Loucy (cell line): ENCODE measurements around the gene PLXNB2.

Experiments used
- H2AFZ ChIP-seq: fragments of 200-600 bp; sonication (generic); 2 replicates; pipeline ENCODE4 v1.6.0; 2016; ENCODE audit warnings: antibody characterized with exemption, mild to moderate bottlenecking, low read length, moderate library complexity
- H3F3A ChIP-seq: fragments of 200-600 bp; 2 replicates; pipeline ENCODE4 v1.6.0; 2016; ENCODE audit warnings: antibody characterized with exemption, low read depth, mild to moderate bottlenecking
- H3K27me3 ChIP-seq: fragments of 200-600 bp; sonication (generic); 2 replicates; pipeline ENCODE4 v1.6.1; 2014; ENCODE audit warnings: low read length, mild to moderate bottlenecking; ENCODE audit not compliant: insufficient read depth, poor library complexity, severe bottlenecking
- H3K36me3 ChIP-seq: fragments of 200-600 bp; sonication (generic); 2 replicates; pipeline ENCODE4 v1.6.1; 2016; ENCODE audit warnings: low read length; ENCODE audit not compliant: insufficient read depth
- H3K4me1 ChIP-seq: fragments of 200-600 bp; sonication (generic); 2 replicates; pipeline ENCODE4 v1.5.1; 2014; ENCODE audit warnings: low read length, mild to moderate bottlenecking; ENCODE audit not compliant: insufficient read depth, poor library complexity, severe bottlenecking
- H3K4me2 ChIP-seq: fragments of 200-600 bp; sonication (generic); 2 replicates; pipeline ENCODE4 v1.6.0; 2014; ENCODE audit warnings: antibody characterized with exemption, low read length, low read depth, mild to moderate bottlenecking; ENCODE audit not compliant: poor library complexity, severe bottlenecking
- H3K4me3 ChIP-seq: fragments of 200-600 bp; sonication (generic); 2 replicates; pipeline ENCODE4 v1.5.1; 2014; ENCODE audit warnings: low read length, mild to moderate bottlenecking, mixed read lengths; ENCODE audit not compliant: poor library complexity, severe bottlenecking
- H3K79me2 ChIP-seq: fragments of 200-600 bp; sonication (generic); 2 replicates; pipeline ENCODE4 v1.6.1; 2014; ENCODE audit warnings: low read length; ENCODE audit not compliant: insufficient read depth
- H3K9ac ChIP-seq: fragments of 200-600 bp; sonication (generic); 2 replicates; pipeline ENCODE4 v1.6.0; 2014; ENCODE audit warnings: mild to moderate bottlenecking, low read depth, low read length, moderate library complexity; ENCODE audit not compliant: poor library complexity, severe bottlenecking
- H3K9me2 ChIP-seq: fragments of 200-600 bp; sonication (generic); replicated peaks from 2 replicates; pipeline ENCODE4 v1.6.1; 2016; ENCODE audit warnings: low read depth, low read length, mixed read lengths
- H3K9me3 ChIP-seq: fragments of 200-600 bp; sonication (generic); 2 replicates; pipeline ENCODE4 v1.6.1; 2014; ENCODE audit warnings: mild to moderate bottlenecking, antibody characterized with exemption, low read length, low read depth; ENCODE audit not compliant: insufficient read depth
- H4K20me1 ChIP-seq: fragments of 200-600 bp; sonication (generic); 2 replicates; pipeline ENCODE4 v1.6.0; 2014; ENCODE audit warnings: antibody characterized with exemption, low read length, mild to moderate bottlenecking; ENCODE audit not compliant: insufficient read depth, poor library complexity, severe bottlenecking
- EZH2phosphoT487 ChIP-seq: fragments of 200-600 bp; IDR thresholded peaks from 2 replicates; pipeline ENCODE4 v1.6.1; 2018; ENCODE audit warnings: antibody characterized with exemption, mild to moderate bottlenecking, moderate library complexity, borderline replicate concordance
- TF ChIP-seq, protein P1 (sequence below): fragments of 200-600 bp; sonication (generic); conservative IDR thresholded peaks from 2 replicates; pipeline ENCODE4 v1.5.1; 2014; ENCODE audit warnings: mild to moderate bottlenecking, antibody characterized with exemption, low read length

PLXNB2 gene

DNA sequence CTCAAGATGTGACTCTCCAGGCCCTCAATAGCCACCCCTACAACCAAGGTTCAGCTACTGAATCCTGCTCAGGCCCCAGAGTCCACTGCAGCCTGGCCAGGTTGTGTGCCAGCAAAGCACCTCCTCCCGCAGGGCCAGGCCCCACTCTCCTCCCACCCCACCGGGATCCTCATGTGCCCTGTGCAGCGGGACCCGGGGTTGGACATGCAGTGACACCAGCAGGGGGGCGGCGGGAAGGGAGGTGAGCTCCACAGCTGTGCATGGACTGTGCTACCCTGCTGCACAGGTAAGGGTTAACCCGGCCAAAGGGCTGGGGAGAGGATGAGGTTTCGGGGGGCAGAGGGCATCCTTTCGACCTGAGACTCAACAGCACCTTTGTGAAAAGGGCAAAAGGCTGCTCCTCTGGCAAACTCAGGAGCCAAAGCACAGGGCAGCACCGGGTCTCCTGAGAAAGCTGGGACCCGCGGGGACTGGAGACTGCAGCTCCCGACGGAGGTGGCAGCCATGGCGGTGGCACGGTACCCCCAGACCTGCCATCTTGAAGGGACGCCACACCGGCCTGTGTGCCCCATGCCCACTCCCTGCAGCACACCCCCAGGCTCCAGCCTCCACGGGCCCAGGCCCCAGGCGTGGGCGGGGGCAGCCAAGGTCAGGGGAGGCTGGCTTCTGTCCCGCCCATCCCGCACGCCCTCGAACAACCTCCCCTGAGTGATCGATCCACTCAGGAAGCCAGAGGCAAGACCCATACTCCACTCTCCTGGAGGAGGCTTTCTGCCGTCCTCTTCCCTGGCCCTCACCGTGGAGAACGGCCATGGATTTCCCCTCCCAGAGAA, 10.6 kb downstream of the PLXNB2 start:
- H3K9me3 ChIP-seq, result no peaks in the 10 kb centered on the region
- H3K4me3 ChIP-seq, result no peak overlapping the region
- H3K79me2 ChIP-seq, result peaks cover 14% of the 10 kb centered on the region; the same call in 1 of the 2 replicates
- no peaks in the 10 kb centered on the region for H3K9me2 ChIP-seq
- no peaks in the 10 kb centered on the region for H3K27me3 ChIP-seq
- H3K4me1 ChIP-seq, result peaks cover 10% of the 10 kb centered on the region
- no peak for TF ChIP-seq EZH2phosphoT487
- TF ChIP-seq, protein P1, sequence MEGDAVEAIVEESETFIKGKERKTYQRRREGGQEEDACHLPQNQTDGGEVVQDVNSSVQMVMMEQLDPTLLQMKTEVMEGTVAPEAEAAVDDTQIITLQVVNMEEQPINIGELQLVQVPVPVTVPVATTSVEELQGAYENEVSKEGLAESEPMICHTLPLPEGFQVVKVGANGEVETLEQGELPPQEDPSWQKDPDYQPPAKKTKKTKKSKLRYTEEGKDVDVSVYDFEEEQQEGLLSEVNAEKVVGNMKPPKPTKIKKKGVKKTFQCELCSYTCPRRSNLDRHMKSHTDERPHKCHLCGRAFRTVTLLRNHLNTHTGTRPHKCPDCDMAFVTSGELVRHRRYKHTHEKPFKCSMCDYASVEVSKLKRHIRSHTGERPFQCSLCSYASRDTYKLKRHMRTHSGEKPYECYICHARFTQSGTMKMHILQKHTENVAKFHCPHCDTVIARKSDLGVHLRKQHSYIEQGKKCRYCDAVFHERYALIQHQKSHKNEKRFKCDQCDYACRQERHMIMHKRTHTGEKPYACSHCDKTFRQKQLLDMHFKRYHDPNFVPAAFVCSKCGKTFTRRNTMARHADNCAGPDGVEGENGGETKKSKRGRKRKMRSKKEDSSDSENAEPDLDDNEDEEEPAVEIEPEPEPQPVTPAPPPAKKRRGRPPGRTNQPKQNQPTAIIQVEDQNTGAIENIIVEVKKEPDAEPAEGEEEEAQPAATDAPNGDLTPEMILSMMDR, result no peak
- H3K36me3 ChIP-seq, result no peaks in the 10 kb centered on the region
- no peak overlapping the region for H2AFZ ChIP-seq
- H3K9ac ChIP-seq, result no peak overlapping the region
- H3F3A ChIP-seq, result no peaks in the 10 kb centered on the region
- no peaks in the 10 kb centered on the region for H4K20me1 ChIP-seq
- no peak overlapping the region for H3K4me2 ChIP-seq

DNA sequence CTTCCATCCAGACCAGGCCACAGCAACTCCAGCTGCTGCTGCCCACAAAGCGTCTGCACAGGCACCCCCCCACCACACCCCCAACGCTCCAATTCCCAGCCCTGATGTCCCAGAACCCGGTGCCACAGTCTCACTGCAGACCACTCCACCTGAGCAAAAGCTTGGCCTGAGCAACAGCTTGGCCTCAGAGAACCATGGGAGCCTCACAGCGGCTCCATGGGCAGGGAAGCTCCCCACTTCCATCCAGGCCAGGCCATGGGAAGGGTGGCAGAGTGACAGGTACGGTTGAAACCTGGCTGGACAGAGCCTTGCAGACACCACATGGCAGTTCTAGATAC, 13.2 kb downstream of the PLXNB2 start:
- Histone ChIP-seq H3K4me3 (no peak overlapping the region), H3K9me2 (no peaks in the 10 kb centered on the region), H3K36me3 (peaks cover 7% of the 10 kb centered on the region; the same call in 1 of the 2 replicates), H4K20me1 (no peaks in the 10 kb centered on the region), H2AFZ (no peak overlapping the region), H3K27me3 (no peaks in the 10 kb centered on the region), H3F3A (no peaks in the 10 kb centered on the region), H3K4me2 (no peak overlapping the region), H3K9ac (no peak overlapping the region), H3K4me1 (peaks cover 3% of the 10 kb centered on the region), H3K79me2 (no peaks in the 10 kb centered on the region; the same call in 1 of the 2 replicates), H3K9me3 (no peaks in the 10 kb centered on the region)
- no peak for TF ChIP-seq EZH2phosphoT487
- TF ChIP-seq, protein P1, result no peak

DNA sequence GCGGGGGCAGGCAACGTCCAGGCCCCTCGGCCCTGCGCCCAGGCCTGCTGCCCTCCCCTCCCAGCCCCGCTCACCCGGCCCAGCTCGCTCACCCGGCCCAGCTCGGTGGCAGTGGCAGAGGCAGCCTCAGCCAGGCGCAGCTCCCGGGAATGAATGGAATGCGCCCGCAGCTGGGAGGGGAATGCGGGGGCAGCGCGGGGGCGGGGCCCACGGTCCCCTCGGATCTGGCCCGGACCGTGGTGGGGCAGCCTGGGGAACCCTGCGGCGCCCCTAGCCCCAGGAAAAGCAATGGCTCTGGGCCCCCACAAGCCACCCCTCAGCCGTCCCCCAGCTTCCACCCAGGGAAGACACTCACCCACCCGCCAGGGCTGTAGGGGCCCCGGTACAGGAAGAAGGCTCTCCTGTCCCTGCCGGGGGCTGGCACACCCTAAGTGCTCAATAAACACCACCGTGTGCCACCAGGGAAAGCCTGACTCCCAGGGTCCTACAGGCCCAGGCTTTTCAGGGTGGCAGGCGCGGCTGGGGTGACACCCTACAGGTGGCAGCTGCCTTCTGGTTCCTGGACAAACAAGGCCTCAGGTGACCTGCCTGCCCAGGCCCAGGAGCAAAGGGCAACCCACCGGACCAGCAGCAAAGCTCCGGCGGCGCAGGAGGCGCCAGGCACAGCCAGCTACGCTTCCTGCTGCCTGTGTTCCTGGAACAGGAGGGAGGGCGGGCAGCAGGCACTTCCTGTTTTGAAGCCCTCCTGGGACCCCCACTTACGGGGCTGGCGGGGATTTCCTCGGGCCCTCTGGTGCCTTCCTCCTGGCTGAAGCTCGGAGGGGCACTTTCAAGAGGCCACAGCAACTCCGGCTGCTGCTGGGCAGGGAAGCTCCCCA, 13.8 kb downstream of the PLXNB2 start:
- no peak for TF ChIP-seq EZH2phosphoT487
- Histone ChIP-seq H3K4me2 (no peak overlapping the region), H3K9me2 (no peaks in the 10 kb centered on the region), H3K9ac (no peak overlapping the region), H3K79me2 (no peaks in the 10 kb centered on the region; the same call in 1 of the 2 replicates), H3K9me3 (no peaks in the 10 kb centered on the region), H3K4me1 (peaks cover 3% of the 10 kb centered on the region), H3K36me3 (peaks cover 9% of the 10 kb centered on the region; the same call in 1 of the 2 replicates), H3F3A (no peaks in the 10 kb centered on the region), H4K20me1 (no peaks in the 10 kb centered on the region), H3K4me3 (no peak overlapping the region), H3K27me3 (no peaks in the 10 kb centered on the region), H2AFZ (no peak overlapping the region)
